CD4-positive, alpha-beta T cell treated with Interleukin-12 subunit alpha and Interleukin-12 subunit beta, for 1 hour (primary cell): ENCODE data around the gene EPN2.

Source experiments
- DNase-seq: peaks from one replicate; pipeline ENCODE4 v3.0.0-alpha.2; 2020

The EPN2 gene

DNA sequence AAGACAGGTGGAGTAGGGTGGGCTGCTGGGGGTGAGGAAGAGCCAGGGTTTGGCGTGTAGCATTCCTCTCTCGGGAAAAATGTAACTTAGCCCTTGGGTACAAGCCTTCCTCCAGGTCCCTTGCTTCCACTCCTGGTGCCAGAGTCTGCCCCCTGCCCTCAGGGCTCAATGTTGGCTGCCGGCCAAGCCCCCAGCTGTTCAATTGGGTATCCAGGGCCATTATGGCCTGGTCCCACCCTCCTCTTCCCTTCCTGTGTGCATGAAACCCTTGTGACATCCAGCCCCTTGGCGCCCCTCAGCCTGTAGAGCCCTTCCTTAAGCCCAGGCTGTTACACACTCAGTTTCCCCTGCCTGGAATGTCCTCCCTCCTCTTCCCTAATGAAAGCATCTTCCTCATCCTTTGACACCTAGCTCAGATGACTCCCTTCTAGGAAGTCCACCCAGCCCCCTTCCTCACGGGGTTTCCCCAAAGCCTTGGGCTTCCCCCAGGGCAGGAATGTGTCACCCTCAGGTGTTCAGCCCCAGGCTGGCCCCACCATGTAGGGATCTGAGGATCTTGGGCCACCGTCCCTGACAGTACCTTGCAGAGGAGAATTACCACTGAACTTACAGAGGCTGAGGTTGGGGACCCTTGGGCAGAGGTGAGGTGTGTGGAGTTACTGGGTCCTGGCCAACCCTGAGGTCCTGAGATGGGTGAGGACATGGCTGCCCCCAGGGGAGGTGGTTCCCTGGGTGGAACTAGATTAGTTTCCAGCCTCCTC is 95.4 kb downstream of the EPN2 start:
- no peak for DNase-seq

DNA sequence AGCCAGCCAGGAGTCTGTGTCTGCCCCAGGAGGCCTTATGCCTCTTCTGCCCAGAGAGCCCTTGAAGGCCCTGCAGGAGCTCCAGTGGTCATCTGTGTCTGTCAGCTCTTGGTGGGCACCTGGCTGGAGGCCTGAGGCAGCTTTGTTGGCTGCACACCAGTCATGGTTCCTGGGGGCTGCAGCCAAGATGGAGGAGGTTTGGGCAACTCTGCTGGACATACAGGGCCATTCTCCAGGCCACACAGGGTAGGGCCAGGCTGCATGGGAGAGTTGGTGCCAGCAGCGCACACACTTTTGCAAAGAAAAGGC is 95.9 kb downstream of the EPN2 start:
- no peak for DNase-seq

DNA sequence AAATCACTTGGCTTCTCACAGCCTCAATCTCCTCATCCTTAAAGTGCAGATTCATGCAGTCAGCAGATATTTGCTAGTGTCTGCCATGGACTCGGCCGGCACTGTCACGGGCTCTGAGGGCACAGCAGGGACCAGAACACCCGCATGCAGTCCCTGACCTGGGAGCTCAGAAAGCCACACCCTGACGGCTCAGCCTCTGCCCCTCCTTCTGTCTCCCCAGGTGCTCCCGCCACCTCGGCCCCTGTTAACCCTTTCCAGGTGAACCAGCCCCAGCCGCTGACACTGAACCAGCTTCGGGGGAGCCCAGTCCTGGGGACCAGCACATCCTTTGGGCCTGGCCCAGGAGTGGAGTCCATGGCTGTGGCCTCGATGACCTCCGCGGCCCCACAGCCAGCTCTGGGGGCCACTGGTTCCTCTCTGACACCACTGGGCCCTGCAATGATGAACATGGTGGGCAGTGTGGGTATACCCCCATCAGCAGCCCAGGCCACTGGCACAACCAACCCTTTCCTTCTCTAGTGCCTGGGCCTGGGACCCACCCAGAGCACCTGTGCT is 96.6 kb downstream of the EPN2 start:
- no peak for DNase-seq

DNA sequence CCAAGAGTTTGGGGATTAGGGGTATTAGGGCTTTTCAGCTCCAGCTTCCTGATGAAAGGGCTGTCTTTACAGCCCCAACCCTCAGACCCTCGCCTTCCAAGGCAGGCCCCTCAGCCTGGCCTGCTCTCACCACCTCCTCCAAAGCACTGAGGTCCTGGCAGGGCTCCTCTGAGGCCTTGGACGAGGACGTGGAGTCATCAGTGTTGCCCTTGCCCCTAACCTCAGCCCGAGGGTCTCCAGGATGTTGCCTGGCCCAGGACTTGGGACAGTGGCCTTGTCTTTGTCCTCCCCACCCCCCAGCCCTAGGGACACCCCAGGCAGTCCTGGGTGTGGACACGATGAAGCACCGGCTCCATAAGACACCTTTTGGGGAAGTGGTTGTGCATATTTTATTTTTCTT is 97.2 kb downstream of the EPN2 start:
- no peak for DNase-seq

DNA sequence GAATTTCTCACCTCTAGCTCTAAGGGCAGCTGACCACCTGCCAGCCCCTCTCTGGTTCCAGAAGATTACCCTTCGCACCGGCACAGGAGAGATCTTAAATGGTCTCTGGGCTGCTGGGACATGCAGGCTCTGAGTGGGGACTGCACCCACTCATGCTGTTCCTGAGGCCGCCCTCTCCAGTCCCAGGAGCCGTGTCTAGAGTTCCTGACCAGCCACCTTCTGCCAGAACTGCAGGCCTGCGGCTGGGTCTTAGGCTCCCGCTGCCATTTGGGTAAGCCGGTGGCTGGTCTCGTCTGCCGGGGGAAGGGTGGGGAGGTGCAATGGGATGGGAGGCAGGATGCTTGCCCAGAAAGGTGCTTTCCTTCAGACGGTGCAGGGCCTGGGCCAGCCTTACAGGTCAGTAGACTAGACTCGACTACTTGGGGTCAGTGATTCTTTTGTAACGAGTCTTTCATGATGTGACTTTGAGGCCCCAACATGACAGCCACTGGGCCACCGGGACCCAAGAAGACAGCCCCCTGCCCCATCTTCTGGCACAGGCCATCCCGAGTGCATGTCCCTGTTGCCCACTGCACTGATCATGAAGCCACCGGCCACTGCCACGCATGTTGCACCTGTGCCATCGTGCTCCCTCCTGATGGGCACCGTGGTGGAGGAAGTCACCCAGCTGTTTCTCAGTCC is 98.9 kb downstream of the EPN2 start:
- DNase-seq: no peak

DNA sequence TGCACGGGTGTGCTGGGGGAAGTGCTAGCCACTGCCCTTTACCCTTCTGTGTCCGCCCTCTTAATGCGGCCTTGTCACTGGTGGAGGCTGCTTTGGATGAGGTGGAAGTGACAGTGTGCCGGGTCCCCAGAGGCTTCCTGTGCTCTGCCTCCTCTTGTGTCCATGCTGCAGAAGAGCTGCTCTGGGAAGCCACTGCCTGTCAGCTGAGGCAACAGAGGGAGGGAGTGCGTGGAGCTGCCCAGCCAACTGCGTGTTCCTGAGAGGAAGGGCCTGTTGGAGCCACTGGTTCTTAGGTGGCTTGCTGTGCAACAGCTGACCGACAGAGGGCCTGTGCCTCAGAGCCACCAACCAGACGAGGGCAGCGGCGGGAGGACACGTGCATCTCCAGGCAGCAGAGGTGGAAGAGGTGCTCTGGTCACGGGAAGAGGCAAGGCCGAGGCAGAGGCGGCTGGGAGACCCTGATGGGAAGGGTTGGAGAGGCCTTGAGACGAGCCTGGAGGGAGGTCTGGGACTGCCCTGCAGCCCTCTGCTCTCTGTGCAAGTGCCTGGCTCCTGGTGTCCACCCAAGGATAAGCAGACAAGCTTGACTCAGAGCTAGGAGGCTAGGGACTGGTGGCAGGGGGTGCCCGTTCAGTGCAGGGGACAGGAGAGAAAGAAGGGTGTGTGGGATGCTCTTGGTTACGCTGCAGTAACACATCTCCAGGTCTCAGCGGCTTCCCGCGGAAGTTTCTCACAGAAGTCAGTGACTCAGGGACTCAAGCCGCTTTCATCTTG is 100.0 kb downstream of the EPN2 start:
- no peak for DNase-seq

DNA sequence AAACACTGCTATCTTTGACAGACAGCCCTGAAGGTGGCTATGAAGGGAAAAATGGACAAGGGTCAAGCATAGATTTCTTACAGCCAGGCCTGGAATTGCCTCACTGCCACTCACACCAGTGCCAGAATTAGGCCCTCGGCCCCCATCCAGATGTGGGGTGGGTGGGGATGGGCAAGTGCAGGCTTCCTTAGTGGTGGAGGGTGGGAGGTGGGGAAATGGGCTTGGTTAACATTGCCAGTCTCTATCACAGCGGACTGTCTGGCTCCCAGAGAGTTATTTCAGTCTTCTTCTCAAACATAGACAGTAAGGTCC is 100.5 kb downstream of the EPN2 start:
- no peak for DNase-seq

DNA sequence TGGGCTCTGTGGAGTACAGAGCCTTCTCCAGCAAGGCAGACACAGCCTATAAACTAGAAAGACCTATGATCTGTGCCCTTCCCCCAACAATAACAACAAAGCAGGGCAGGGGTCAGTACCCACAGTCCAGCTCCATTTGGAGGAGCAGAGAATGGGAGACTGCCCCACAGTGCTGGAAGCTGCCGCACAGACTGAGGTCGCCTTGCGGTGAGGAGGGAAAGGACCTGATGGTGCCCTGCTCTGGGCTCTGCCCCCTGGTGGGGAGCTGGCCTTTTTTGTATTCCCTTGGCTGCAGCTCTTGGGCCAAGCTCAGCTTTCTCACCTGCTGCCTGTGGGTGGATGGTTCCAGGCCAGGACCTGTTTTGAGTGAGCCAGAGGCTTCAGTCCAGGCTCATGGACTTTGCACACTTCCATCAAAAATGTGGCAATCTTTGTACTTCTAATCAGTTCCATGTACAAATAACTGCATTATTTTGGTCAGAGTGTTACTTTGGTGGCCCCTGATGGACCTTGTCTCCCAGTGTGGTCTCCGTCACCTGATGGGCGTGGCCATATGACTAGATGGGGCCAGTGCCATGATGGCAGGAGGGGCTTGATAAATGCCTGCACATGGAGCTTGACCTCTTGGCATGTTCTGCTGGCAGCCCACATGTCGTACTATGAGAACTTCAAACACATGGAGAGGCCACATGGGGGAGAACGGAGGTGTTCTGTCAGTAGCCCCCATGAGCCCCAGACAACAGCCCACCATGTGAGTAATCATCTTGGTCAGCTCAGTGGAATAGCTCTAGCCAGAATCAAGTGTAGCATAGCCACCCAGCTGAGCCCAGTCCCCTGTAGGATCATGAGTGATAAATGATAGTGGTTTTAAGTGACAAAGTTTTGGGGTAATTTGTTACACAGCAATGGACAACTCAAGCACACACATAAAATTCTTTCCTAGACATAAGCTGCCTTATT is 101.1 kb downstream of the EPN2 start:
- peak; percentile 68 for DNase-seq

DNA sequence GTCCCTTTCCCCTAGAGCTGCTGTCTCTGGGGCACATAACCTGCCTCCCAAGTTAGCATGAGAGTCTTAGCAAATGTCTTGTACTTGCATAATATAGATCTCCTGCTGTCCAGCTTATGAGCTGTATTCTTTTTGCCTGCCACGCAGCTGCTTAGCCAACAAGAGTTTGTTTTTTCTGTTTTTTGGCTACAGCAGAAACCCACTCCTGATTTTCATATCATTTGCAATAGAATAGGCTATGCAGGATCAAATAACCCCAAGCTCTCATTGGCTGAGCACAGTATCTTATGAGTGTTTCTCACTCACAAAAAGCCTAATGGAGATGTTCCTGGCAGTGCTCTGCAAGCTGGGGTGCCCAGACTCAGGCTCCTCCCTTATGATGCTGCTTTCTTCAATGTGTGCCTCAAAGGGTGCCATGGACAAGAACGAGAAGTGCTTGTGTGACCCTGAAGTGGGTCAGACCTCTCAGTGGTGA is 102.2 kb downstream of the EPN2 start:
- DNase-seq: no peak

DNA sequence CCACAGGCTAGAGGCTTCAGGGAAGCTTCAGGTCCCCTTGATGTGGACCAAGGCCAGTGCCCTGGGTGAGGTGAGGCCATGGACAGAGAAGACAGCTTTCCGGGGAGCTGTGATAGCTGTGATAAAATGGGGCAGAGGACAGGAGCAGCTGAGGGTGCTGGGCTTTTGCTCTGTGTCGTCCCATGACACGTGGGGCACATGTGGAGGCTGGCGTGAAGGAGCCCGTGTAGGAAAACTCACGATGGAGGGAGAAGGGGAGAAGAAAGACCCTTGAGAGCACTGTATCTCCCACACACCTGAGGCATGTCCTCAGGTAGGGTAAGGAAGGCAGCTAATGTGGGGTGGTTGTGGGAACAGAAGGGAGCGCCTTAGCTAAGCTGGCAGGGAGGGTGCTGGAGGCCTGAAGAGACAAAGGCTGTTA is 104.1 kb downstream of the EPN2 start:
- no peak for DNase-seq

DNA sequence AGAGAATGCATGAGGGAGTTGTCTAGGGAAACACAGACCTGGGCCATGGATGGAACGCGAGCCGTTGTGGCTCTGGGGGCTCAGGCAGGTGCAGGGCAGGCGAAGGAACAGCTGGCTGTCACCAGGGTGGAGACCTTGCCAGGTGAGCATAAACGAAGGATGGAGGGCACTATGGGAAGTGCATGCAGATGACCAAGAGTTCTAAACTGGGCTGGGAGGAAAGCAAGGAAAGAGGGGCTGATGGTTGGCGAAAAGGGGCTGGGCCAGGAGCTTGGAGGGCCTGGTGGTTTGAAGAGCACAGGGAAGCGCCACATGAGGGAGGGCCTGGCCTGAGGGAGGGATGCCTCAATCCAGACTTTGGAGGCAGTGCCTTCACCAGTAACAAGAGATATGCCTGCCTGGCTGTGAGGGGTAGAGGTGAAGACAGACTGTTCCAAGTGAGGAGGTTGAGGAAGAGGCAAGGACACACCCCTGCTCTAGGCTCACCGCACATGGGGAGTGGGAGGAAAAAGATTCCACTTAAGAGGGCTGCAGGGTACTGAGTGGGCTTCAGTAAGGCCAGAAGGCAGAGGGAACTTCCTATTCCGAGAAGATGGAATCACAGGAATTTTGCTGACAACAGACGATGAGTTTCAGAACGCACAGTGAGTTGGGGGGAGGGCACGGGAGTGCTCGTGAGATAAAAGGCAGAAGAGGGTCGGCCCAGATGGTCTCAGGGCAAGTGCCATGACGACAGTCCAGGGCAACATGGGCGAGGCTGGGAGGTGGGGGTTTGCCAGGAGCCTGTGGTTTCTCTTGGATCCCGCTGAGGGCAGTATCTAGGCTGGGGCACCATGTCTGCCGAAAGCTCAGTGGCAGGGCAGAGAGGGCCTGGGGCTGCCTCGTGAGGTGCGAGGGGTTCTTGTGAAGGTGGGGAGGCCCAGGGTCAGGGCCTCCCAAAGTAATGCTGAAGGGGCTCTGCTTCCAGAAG is 104.8 kb downstream of the EPN2 start:
- DNase-seq: no peak

DNA sequence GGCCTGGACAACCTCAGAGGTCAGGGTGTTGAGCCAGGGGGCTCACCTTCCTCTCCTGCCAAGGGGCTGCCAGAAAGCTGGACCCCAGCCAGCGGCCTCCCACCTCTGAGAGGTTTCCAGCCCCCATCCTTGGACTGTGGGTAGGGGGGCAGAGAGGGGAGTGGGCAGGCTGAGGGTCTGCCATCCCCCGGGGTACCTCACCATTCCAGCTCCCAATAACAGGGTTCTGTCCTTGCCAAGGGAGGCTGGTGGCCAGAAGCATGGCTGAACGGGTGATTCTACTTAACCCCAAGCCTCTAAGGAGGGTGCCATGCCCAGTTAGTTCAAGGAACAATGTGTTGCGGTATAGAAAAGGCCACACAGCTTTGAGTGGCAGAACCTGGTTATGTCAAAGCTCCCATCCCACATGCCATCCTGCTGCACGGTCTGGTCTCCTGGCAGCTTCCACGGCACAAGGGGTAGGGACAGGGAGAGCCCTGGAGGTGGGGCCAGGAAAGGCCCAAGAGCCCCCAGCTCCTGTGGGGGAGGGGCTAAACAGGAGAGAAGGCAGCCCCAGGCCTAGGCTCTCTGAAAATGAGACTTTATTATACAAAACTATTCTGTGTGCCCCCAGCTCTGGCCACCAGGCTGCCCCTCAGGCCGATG is 105.6 kb downstream of the EPN2 start:
- no peak for DNase-seq

DNA sequence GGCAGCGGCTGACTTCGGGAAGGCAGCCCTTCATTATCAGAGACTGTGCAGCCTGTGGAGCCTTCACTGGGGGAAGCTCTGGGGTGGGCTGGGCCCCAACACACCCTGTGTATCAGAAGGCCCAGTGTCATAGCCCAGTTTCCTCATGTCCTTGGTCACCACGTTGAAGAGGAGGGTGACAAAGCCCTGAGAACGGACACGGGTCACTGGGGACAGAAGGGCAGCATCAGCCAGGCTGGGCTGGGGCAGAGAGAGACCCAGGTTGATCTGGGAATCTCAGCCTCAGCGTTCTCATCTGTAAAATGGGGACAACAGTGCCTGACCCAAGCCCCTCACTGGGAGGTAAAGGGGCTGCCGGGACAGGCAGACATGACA is 106.1 kb downstream of the EPN2 start:
- no peak for DNase-seq

DNA sequence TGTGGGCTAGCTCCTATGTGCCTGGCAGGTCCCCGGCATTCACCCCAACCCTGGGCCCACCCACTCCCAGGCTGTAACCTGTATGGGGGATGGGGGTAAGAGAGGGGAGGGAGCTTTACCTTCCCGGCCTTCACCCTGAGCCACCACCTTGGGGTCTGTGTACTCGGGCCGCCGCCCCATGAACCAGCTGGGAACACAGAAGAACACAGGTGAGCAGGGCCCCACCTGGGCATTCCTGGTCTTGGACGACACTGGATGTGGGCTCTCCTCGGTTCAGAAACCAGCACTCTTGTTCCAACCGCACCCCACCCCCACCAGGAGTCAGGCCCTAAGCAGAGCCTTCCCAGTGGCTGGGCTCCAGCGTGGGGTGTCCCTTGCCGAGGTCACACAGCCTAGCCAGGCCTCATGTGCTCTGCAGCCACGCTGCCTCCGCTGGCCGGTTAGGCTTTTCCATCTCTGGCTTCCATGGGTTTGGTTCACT is 106.5 kb downstream of the EPN2 start:
- no peak for DNase-seq

DNA sequence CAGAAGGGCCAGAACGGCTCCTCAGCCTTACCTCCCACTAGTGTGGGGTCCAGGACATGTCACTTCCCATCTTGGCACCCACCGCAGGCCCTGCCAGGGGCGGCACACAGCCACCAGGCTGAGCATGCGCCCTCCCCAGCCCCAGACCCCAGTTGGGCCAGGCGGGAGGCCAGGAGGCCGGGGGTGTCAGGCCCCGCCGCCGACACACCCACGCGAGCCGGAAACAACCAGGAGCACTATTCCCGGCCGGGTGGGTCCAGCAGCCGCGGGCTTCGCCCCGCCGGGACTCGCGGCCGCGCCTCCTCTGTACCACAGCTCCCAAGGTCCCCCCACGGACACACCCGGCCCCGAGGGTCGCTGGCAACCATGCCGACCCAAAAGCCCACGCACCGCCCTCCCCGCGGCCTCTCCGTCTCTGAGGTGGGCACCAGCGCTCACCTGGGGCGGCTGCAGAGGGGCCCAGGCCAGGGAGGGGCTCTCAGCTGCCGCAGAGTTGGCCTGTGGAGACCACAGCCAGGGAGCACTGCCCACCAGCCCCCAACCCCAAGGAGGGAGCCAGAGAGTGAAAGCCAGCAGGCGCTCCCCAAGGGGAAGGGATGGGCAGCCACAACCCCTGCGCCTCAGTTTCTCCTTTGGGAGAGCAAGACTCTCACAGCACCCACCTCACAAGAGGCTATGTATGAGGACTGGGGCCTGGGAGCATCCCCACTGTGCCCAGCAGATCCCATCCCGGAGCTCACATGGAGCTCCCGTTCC is 107.3 kb downstream of the EPN2 start:
- no peak for DNase-seq

DNA sequence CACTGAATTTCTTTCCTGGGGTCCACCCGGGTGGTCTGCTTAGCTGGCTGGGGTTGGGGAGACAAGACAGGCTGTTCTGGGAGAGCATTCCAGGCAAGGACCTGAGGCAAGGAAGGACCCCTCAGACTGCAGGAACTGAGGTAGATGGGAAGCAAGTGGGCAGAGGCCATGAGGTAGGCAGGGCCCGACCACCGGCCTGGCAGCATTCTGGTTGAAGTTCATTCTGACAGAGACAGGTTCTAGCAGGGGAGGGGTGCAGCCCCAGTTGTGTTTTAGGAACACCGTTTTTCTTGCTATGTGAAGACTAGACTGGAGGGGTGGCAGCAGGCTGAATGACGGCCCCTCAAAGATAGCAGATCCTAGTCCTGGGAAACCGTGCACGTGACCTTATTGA is 107.9 kb downstream of the EPN2 start:
- DNase-seq: no peak

DNA sequence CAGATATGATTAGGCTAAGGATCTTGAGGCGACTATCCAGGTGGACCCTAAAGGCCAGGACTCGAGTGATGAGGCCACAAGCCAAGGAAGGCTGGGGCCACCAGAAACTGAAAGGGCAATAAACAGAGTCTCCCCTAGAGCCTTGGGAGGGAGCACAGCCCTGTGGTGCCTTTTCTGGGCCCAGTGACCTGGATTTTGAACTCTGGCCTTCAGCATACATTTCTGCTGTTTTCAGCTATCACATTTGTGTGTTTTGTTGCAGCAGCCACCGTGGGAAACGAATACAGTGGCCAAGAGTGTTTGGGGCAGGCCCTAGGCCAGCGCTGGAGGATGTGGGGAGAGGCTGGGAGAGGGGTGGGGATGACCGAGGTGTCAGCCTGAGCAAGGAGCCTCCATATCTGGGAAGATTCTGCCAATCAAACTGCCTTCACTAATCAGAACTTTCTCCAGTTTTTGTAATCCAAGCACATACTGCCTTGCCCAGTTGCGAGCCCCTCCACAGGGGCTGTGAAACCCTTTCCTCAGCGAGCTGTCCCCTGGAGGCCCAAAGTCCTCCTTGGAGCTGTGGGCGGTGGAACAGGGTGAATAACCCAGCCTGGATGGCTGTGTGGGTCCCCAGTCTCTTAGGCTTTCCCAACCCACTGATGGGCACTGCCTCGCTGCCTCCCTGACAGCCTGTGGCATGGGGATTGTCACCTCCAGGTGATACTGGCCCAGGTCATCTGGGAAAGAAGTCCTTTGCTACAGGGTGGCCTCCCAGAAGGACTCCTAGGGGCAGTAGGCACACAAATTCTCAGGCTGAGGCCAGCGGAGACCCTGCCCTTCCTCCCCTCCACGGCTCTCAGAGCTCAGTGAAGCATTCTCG is 108.6 kb downstream of the EPN2 start:
- no peak for DNase-seq

DNA sequence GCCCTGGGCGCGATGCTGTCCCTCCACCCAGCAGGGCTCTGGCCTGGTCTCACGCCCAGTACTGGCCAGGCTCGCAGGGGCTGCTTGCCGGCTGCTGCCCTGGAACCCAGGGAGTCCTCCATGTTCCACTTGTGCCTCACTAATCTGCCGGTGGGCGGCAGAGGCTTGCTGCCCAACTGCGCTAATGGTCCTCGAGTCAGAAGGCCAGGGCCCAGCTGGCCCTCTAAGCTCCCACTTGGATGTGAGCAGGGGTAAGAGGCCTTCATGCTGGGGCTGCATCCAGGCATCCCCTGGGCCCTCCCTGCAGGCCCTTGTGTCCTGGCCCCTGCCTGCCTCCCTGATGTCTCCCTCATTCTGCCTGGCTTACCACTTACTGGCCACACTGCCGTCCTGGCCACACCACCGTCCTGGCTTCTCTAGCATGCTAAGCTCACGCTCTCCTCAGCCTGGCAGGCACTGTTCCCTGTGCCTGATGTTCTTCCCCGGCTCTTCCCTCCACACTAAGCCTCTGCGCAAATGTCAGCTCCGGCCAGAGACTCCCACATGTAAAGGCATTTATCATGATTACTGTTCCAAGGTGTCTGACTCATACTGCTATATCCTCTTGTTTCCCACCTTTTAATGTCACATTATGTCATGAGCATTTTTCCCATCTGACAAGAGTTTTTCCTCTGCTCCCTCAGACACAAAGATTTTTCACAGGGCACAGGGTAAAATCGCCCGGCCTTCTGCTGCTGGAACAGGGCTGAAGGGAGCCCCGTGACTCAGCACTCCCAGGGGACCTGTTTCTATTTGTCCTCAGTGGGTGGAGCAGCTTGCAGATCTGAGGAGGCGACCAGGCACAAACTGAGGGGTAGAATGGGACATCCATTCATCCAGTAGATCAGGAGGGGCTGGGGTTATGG is 109.4 kb downstream of the EPN2 start:
- no peak for DNase-seq
